ENCODE results near the gene PTGER3. TPM values are rescaled to one million over a fixed set of nuclear protein-coding genes. Genes with fewer than 3 reads are reported as not detected.

PTGER3 gene
- total RNA-seq, 1 donor from 2014 or later = 2.8 TPM

DNA sequence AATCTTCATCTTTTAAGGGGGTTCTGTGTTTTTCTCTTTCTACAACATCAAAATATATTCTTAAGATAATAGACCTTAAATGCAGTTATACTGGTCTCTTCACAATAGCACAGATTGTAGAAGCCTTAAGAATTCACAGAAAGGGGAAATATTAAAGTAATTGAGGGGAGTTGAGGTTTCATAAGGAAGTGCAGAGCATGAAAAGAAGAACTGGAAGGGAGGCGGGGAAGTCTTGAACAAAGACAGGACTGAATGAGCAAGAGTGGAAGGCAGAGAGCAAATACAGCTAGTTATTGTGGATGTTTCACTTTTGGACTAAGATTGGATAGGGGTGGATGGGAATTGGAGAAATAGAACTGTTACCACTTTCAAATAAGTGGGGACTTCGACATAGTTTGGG lies 67.7 kb downstream of the PTGER3 start:
- no peak overlapping the region for H3K4me3 Mint-ChIP-seq
- H3K4me1 Mint-ChIP-seq (ENCODE audit: unreplicated experiment) = no peaks in the 10 kb centered on the region
- H3K36me3 Mint-ChIP-seq = no peaks in the 10 kb centered on the region
- no peak overlapping the region for H3K27ac Mint-ChIP-seq
- TF ChIP-seq, protein P1, sequence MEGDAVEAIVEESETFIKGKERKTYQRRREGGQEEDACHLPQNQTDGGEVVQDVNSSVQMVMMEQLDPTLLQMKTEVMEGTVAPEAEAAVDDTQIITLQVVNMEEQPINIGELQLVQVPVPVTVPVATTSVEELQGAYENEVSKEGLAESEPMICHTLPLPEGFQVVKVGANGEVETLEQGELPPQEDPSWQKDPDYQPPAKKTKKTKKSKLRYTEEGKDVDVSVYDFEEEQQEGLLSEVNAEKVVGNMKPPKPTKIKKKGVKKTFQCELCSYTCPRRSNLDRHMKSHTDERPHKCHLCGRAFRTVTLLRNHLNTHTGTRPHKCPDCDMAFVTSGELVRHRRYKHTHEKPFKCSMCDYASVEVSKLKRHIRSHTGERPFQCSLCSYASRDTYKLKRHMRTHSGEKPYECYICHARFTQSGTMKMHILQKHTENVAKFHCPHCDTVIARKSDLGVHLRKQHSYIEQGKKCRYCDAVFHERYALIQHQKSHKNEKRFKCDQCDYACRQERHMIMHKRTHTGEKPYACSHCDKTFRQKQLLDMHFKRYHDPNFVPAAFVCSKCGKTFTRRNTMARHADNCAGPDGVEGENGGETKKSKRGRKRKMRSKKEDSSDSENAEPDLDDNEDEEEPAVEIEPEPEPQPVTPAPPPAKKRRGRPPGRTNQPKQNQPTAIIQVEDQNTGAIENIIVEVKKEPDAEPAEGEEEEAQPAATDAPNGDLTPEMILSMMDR (conservative IDR thresholded peaks at IDR 0.05) = no peak
- no peak for DNase-seq (ENCODE audit: extremely low spot score, unreplicated experiment)
- H3K27me3 Mint-ChIP-seq = peaks cover 5% of the 10 kb centered on the region
- no peaks in the 10 kb centered on the region for H3K9me3 Mint-ChIP-seq

DNA sequence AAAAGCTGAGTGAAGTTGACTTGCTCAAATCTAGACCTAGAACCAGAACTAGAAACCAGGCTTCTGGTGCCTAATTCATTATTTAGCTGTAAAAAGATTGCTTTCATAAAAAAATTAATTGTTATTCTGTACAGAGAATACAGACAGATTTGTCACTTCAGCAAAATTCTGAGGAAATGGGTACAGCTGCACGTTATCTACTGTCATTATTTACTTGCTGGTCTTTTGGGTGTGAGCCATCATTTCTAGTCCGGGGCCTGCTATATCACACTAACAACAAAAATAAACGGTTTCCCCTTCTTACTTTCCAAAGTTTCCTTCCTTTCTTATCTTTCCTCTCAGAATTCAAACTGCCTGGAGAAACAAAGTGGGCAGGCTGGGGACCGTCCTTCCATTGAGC lies 68.3 kb downstream of the PTGER3 start:
- Mint-ChIP-seq H3K4me1 (ENCODE audit: unreplicated experiment) (no peaks in the 10 kb centered on the region), H3K9me3 (no peaks in the 10 kb centered on the region), H3K27ac (no peak overlapping the region), H3K27me3 (peaks cover 5% of the 10 kb centered on the region), H3K36me3 (no peaks in the 10 kb centered on the region), H3K4me3 (no peak overlapping the region)
- TF ChIP-seq, protein P1 (conservative IDR thresholded peaks at IDR 0.05) = no peak
- DNase-seq (ENCODE audit: extremely low spot score, unreplicated experiment) = no peak

DNA sequence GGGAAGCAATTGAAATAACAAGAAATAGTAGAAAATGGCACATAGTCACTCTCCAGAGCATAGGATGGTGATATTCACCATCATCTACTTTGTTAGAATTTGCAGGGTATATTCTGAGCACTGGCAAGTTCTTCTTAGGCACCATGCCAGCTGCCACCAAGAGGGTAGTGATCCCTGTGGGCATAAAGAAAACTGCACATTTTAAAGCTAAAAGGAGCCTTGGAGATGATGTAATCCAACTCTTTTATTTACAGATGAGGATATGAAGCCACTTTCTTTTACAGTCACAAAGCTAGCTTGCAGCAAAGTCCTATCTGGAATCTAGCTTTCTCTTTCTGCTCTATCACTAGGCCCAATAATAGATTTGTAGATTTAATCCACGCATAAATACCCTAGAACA lies 69.0 kb downstream of the PTGER3 start:
- Mint-ChIP-seq H3K27ac (no peak overlapping the region), H3K4me1 (ENCODE audit: unreplicated experiment) (no peaks in the 10 kb centered on the region), H3K4me3 (no peak overlapping the region), H3K36me3 (no peaks in the 10 kb centered on the region), H3K9me3 (no peaks in the 10 kb centered on the region), H3K27me3 (peaks cover 4% of the 10 kb centered on the region)
- no peak for DNase-seq (ENCODE audit: extremely low spot score, unreplicated experiment)
- TF ChIP-seq, protein P1 (conservative IDR thresholded peaks at IDR 0.05) = no peak

DNA sequence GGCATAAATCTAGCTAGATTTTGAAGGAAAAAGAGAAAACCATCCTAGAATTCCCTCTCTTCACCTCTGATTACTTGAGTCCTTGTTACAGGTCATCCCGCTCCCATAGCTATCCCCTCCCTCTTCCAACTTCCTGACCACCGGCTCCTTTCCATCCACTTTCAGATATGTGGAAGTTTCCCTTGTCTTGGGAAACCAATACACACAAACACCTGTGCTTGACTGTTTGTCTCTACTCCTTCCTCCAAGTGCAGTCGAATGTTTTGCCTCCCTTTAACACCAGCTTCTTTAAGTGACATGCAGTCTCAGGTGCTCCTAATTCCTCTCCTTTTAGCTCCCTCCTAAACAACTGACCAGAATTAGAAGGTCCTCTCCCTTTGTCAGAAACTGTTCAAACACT lies 70.0 kb downstream of the PTGER3 start:
- Mint-ChIP-seq H3K27me3 (no peaks in the 10 kb centered on the region), H3K4me3 (no peak overlapping the region), H3K36me3 (no peaks in the 10 kb centered on the region), H3K27ac (no peak overlapping the region), H3K4me1 (ENCODE audit: unreplicated experiment) (no peaks in the 10 kb centered on the region), H3K9me3 (no peaks in the 10 kb centered on the region)
- no peak for DNase-seq (ENCODE audit: extremely low spot score, unreplicated experiment)
- TF ChIP-seq, protein P1 (conservative IDR thresholded peaks at IDR 0.05) = no peak

DNA sequence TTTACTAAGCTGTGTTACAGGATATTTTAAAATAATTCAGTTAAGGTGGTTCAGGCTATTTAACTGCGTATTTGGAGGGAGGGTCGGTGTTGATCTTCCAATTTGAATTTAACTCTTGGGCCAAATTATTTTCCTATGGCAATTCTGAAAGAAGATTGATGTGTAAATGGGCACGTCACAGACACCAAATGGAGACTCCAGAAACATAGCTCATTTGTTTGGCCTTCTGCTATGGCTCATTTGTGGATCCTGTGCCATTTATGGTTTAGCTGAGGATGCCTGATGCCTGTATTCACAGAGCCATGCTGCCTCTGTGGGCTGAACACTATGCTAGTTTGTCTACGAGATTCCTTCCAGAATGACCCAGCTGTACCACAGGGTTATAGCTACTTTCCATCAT lies 70.6 kb downstream of the PTGER3 start:
- no peaks in the 10 kb centered on the region for H3K36me3 Mint-ChIP-seq
- TF ChIP-seq, protein P1 (conservative IDR thresholded peaks at IDR 0.05) = no peak
- H3K9me3 Mint-ChIP-seq = no peaks in the 10 kb centered on the region
- no peak overlapping the region for H3K4me3 Mint-ChIP-seq
- no peaks in the 10 kb centered on the region for H3K4me1 Mint-ChIP-seq (ENCODE audit: unreplicated experiment)
- H3K27ac Mint-ChIP-seq = no peak overlapping the region
- no peaks in the 10 kb centered on the region for H3K27me3 Mint-ChIP-seq
- DNase-seq (ENCODE audit: extremely low spot score, unreplicated experiment) = no peak

DNA sequence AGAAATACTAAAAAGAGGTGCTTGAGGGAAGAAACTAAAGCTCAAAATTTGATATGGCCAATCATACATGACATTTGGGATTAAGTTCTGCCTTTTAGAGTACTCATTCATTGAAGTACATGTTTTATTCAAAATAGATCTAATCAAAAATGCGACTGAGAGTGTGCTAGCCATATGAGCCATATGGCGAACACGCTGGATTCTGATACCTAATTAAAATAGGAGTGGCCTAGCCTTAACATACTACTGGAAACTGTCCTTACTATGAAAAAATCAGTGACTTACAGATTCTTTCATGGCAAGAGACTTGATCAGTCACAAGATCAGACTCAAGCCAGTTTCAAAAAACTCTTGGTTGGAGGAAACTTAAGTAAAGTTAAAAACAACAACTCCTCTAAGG lies 73.9 kb downstream of the PTGER3 start:
- Mint-ChIP-seq H3K4me1 (ENCODE audit: unreplicated experiment) (no peaks in the 10 kb centered on the region), H3K4me3 (no peak overlapping the region), H3K27me3 (no peaks in the 10 kb centered on the region), H3K36me3 (no peaks in the 10 kb centered on the region), H3K27ac (no peak overlapping the region), H3K9me3 (no peaks in the 10 kb centered on the region)
- no peak for DNase-seq (ENCODE audit: extremely low spot score, unreplicated experiment)
- TF ChIP-seq, protein P1 (conservative IDR thresholded peaks at IDR 0.05) = no peak

All from type B pancreatic cell (in vitro differentiated cells).